ENCODE results near the gene SPOCD1. TPM values are rescaled to one million over a fixed set of nuclear protein-coding genes. Genes with fewer than 3 reads are reported as not detected.

SPOCD1 gene
- total and polyA plus RNA-seq, 8 donors = 0.32 to 10.9 (median 0.55) TPM

DNA sequence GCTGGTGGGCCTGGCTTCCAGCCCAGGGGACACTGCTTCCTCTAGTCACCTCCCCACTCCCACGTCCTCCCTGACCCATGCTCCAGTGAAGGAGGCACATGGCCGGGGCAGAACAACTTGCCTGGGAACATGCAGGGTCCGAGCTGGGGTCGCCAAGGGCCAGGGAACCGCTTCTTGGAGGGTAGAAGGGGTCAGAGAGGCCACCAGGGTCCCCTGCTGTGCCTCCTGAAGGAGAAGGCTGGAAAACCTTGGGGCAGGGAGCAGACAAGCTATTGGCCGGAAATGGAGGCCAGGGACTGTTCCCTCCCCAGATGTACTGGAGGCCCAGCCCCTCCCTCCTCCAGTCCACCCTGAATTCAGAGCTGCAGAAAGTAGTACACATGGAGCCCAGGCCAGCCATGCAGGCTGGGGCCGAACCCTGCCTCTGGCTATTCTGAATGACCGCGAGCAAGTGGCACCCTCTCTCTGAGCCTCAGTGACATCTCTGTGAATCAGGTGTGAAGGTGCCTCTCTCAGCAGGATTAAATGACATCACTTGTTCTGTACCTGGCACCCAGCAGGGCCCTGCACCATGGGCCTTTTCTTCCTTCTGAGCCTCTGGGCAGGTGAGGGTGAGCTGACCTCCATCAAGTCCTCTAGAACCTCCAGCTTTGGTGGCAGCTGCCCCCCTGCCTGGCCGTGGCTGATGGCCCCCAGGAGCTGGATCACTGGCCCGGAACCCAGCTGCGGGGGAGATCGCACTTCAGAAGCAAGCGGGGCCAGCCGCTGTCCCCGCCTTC lies 15.7 kb downstream of the SPOCD1 start:
- intact Hi-C loops (cut with DNase I) = loop anchor here (10.0 kb wide), 2 partner anchors 135 to 165 kb away; no protein-coding TSS in a partner anchor
- TF ChIP-seq, protein P1, sequence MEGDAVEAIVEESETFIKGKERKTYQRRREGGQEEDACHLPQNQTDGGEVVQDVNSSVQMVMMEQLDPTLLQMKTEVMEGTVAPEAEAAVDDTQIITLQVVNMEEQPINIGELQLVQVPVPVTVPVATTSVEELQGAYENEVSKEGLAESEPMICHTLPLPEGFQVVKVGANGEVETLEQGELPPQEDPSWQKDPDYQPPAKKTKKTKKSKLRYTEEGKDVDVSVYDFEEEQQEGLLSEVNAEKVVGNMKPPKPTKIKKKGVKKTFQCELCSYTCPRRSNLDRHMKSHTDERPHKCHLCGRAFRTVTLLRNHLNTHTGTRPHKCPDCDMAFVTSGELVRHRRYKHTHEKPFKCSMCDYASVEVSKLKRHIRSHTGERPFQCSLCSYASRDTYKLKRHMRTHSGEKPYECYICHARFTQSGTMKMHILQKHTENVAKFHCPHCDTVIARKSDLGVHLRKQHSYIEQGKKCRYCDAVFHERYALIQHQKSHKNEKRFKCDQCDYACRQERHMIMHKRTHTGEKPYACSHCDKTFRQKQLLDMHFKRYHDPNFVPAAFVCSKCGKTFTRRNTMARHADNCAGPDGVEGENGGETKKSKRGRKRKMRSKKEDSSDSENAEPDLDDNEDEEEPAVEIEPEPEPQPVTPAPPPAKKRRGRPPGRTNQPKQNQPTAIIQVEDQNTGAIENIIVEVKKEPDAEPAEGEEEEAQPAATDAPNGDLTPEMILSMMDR (IDR thresholded peaks at IDR 0.05) = no peak
- Histone ChIP-seq H3K36me3 (no peaks in the 10 kb centered on the region), H3K9me3 (no peaks in the 10 kb centered on the region), H3K27ac (no peak overlapping the region), H3K4me1 (peaks cover 0 to 3% of the 10 kb centered on the region in 2 donors), H3K4me3 (no peak overlapping the region), H3K27me3 (peaks cover 0 to 30% of the 10 kb centered on the region in 2 donors)
- DNase-seq (peak in 1 of 4 donors; percentile 32), ATAC-seq (no peak)

DNA sequence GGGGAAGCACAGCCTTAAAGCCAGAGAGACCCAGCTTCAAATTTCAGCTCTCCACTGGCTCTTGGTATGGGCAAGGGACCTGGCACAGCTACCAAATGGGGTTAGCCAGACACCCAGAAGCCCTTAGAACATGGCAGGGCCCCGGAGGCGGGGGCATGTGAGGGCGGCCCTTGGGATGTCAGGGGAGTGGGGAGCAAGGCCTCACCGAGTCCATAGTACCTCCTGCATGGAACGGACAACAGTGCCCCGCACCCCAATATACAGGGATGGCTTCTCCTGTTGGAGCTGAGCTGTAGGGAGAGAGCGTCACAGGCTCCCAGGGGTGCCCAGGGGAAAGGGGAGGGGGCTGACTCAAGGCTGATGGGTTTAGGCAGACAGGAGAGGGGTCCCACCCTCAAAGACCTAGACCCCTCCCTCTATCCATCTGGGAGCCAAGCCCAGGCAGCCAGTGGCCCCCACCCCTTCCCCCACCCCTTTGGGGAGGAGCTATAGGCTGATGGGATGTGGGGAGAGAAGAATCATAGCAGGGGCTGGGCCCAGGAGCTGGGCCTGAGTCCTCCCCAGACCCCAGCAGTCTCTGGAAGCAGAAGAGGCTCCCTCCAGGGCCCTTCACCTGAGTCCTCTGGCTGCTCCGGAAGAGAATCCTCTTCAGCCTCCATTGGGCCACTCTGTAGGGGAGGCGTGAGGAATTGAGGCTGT lies 16.5 kb downstream of the SPOCD1 start:
- intact Hi-C loops (cut with DNase I) = loop anchor here (10.0 kb wide), 2 partner anchors 135 to 165 kb away; no protein-coding TSS in a partner anchor
- Histone ChIP-seq H3K27me3 (peaks cover 0 to 30% of the 10 kb centered on the region in 2 donors), H3K4me1 (peaks cover 0 to 3% of the 10 kb centered on the region in 2 donors), H3K36me3 (no peaks in the 10 kb centered on the region), H3K9me3 (no peaks in the 10 kb centered on the region), H3K27ac (no peak overlapping the region), H3K4me3 (no peak overlapping the region)
- TF ChIP-seq, protein P1 (IDR thresholded peaks at IDR 0.05) = no peak
- no peak for ATAC-seq
- DNase-seq = peak in 1 of 4 donors; percentile 29

DNA sequence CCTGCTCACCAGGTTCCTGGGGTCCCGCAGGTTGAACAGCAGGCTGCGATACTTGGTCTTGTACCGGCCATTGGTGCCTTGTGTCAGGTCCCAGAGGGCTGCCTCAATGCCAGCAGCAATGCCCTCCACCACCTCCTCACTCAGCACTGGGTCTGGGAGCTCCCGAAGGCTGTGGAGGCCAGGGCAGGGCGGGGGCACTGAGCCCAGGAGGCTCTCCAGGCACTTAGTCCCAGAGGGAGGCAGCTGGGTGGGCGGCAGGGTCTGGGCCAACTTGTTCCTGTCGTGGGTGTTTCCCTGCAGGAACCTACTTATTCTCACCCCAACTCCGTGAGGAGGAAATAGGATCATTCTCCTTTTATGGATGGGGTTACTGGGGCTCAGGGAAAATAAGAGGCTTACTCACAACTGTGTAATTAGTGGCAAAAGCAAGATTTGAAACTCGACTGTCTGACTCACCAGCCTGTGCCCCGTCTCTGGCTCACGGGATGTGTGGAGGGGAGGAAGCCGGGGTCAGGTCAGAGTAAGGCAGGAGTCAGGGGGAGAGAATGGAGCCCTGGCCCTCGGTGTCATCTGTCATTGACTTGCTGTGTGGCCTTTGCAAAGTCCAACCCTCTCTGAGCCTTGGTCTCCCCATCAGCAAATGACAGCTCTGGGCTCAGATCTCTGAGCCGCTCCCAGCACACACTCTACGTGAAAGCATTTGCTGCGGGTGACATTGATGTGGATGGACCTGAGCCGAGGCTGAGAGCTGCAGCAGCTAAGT lies 17.2 kb downstream of the SPOCD1 start:
- TF ChIP-seq, protein P1 (IDR thresholded peaks at IDR 0.05) = no peak
- H3K4me3 ChIP-seq = peak overlapping the region in 1 of 2 donors; percentile 16
- intact Hi-C loops (cut with DNase I) = loop anchor here (10.0 kb wide), 2 partner anchors 134 to 166 kb away; no protein-coding TSS in a partner anchor

DNA sequence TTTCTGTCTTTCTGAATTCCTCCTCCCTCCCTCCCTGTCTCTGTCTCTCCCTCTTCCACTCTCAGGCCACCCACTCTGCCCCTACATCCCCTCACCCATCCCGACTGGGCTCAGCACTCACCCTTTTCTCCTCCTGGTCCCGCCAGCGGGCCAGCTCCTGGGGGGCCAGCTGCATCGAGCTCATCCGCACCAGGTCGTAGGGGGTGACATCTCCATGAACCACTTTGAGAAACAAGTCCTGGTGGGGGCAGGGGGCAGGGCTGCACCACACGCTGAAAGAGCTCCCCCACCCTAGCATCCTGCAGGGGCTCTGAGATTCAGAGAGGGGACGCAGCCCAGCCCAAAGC lies 17.8 kb downstream of the SPOCD1 start:
- Histone ChIP-seq H3K27me3 (peaks cover 0 to 37% of the 10 kb centered on the region in 2 donors), H3K4me1 (peaks cover 0 to 3% of the 10 kb centered on the region in 2 donors), H3K4me3 (peak overlapping the region in 1 of 2 donors; percentile 16), H3K27ac (no peak overlapping the region), H3K36me3 (no peaks in the 10 kb centered on the region), H3K9me3 (no peaks in the 10 kb centered on the region)
- TF ChIP-seq, protein P1 (IDR thresholded peaks at IDR 0.05) = no peak
- DNase-seq = no peak
- no peak for ATAC-seq
- intact Hi-C loops (cut with DNase I) = loop anchor here (10.0 kb wide), 2 partner anchors 133 to 167 kb away; no protein-coding TSS in a partner anchor

More for the DNA sequence above, 17.2 kb downstream of the SPOCD1 start:
- peaks cover 0 to 36% of the 10 kb centered on the region in 2 donors for H3K27me3 ChIP-seq
- peak; percentile 80 for ATAC-seq
- peaks cover 0 to 3% of the 10 kb centered on the region in 2 donors for H3K4me1 ChIP-seq
- no peaks in the 10 kb centered on the region for H3K36me3 ChIP-seq
- no peak overlapping the region for H3K27ac ChIP-seq
- no peaks in the 10 kb centered on the region for H3K9me3 ChIP-seq
- peak in 1 of 4 donors; percentile 63 for DNase-seq

Measured in left lung (tissue), 10 donors.